Stimulated activated CD8-positive, alpha-beta memory T cell treated with anti-CD3 and anti-CD28 coated beads, Interleukin-15, amount 100 ng/mL, for 48 hours (primary cell): Measurements from ENCODE around the gene MAP3K5.
A peak's percentile ranks its signal among the peaks of the same experiment; 100 is the strongest.
"Not testable (repeated sequence)": the region's sequence is repeated elsewhere in the genome, so short reads cannot be mapped to it uniquely, and the experiment has no call there.

ENCODE experiments used
- DNase-seq, 2 donors: peaks; one replicate each; pipeline ENCODE4 v3.0.0-alpha.2; 2020; ENCODE audit warnings: low read depth in 2 of 2

Gene MAP3K5

GRCh38 chr6:136725124-136725523 is 67.2 kb downstream of the MAP3K5 start:
- no peak for DNase-seq

GRCh38 chr6:136723780-136724179 is 68.5 kb downstream of the MAP3K5 start:
- DNase-seq: peak; percentile 3 to 24

DNA sequence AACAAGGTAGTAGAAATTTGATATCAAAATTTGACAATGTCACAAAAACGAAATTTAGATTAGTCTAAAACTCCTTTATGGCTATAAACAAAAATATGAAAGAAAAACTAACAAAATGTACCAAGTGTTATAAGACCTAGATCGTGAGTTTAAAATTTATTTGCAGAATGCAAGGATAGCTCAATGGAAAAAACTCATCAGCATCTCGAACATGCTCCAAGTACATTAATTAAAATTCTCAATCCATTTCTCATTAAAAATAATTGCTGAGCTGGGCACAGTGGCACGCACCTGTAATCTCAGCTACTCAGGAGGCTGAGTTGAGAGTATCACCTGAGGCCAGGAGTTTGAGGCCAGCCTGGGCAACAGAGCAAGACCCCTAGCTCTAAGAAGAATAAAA is 70.8 kb downstream of the MAP3K5 start:
- no peak for DNase-seq

DNA sequence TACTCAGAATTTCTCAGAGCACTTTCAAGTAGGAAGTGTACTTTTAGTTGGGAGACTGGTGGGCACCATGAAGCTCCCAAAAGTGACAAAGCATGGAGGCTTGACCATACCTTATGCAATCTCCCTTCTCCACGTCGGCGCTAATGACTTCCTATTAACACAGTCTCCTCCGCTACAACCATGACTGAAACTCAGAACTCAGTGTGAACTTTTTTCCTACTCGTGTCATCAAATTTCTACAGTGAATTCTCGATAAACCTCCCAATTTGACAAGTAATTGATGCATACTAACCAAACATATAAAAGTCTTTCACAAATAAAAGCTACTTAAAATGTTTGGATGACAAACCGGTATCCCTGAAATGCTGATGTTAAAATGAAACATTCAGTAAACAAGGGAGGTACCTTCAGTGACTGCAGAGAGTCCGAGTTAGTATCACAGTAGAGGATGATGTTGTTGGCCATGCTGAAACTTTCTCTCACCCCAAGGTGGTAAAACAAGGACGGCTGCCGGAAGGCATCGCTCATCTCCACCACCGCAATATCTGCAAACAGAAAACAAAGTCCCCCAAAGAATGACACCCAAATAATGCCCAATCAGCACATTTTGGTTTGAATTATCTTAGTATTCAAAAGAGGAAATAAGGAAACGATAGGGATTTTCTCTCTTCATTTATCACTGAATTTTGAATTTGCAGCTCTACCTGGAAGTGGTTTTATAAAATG is 72.1 kb downstream of the MAP3K5 start:
- DNase-seq: no peak

- no peak for DNase-seq
Measured at GRCh38 chr6:136719280-136720044, 72.8 kb downstream of the MAP3K5 start.

DNA sequence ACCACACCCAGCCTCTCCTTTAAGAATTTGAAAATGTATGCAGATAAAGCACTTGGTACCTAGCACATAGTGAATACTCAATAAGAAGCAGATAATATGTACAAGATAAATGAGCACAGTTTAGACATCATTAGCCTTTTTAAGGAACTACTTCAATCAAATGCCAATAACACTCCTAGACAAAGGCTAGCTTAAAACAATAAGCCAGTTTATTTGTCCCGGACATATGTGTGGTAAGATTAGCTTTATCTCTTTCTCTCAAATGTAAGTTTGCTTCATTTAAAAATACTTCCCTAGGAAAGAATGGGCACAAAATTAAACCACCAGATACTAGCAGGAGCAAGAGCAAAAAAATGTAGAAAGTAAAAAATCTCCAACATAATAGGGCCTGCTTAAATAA is 73.8 kb downstream of the MAP3K5 start:
- DNase-seq: no peak

DNA sequence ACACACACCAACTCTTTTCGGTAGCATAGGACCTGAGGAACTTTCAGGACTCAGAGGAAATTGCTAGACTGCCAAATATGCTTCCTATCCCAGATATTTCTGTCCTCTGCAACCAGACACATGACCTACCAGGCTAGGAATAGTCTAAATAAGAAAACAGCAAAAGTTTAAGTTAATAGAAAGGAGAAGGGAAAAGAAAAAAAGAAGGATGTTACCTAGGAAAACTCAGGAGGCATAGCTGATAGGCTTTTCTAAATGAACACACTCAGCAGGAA is 74.6 kb downstream of the MAP3K5 start:
- no peak for DNase-seq

DNA sequence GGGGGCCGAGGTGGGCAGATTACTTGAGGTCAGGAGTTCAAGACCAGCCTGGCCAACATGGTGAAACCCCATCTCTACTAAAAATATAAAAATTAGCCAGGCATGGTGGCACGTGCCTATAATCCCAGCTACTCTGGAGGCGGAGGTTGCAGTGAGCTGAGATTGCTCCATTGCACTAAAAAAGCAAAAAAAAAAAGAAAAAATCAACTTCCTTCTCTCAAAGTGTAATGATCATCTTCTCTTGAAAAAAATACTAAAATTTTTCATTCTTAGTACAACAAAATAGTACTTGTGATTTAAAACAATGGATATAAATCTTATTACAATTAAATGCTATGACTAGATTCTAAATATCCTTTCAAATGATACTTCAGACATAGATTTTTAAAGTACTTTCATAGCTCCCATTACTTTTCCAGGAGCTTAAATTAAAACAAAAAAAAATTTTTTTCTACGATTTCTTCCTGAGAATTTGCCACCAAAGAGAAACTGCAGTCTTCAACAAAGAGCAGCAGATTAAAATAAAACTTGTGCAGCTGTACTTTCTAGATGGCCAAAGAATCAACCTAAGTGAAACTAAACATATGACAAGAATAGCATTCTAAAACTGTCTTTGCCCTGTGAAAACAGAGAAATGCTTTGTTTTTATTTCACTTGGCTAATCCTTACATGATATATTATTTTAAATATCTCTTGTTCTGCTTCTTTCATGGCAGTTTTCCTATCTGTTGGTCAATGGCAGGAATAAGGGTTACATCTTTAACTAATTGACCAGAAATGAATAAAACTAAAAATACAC is 75.2 kb downstream of the MAP3K5 start:
- DNase-seq: no peak

GRCh38 chr6:136712642-136713041 is 79.6 kb downstream of the MAP3K5 start:
- not testable (repeated sequence) for DNase-seq

- DNase-seq: no peak
Measured at GRCh38 chr6:136711644-136712043, 80.6 kb downstream of the MAP3K5 start.

GRCh38 chr6:136710877-136711552 is 81.3 kb downstream of the MAP3K5 start:
- DNase-seq: no peak

DNA sequence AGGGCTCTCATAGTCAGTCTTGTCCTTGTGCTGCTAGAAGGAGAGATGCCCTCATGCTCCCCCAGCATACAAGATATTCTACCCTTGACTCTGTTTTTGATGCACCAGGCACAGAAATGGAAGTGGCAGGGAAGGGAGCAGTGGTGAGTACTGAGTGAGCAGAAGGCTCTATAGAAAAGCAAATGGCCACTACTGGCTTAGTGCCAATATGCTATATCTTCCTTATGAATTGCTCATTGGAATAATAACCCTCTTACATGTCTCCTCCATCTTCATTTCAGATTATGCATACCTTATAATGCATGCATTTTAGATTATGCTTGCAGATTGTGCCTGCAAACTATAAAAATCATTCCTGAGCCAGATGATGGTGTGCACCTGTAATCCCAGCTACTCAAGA is 82.8 kb downstream of the MAP3K5 start:
- DNase-seq: no peak

DNA sequence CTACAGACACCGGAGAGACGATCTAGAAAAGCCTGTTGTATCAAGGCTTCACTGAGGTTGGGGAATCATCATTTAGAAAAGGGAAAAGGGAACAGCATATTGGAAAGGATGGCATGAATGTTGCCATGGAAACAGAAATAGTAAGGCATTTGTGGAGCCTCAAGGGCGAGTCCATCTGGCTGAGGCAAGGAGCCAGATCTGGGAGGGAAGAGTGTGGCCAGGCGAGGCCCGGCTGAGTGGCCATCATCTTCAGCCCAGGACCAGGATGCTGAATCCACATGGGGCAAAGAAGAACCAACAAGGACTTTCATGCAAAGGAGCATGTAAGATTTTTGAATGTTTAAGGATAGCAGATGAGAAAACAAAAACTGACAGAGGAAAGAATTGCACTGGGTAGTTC is 85.8 kb downstream of the MAP3K5 start:
- DNase-seq: no peak

- no peak for DNase-seq
Measured at GRCh38 chr6:136703331-136703865, 88.9 kb downstream of the MAP3K5 start.

DNA sequence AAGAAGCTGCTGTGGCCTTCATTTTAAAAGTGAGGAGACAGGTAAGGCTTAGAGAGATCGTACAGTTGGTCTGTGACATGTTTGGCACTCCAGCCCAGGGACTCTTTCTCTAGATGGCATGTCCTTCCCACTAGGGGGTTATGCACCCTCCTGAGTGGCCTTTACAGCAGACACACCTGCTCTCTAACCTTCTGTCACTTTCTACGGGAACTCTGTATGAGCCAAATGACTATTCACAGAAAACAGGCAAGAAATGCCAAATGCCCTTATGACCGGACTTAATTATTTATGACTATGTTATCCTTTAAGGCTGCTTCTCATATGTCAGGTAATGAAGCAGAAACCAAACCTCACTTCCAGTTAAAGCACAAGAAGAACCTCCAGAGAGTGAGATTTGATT is 91.2 kb downstream of the MAP3K5 start:
- DNase-seq: no peak

GRCh38 chr6:136699358-136699757 is 92.9 kb downstream of the MAP3K5 start:
- no peak for DNase-seq

DNA sequence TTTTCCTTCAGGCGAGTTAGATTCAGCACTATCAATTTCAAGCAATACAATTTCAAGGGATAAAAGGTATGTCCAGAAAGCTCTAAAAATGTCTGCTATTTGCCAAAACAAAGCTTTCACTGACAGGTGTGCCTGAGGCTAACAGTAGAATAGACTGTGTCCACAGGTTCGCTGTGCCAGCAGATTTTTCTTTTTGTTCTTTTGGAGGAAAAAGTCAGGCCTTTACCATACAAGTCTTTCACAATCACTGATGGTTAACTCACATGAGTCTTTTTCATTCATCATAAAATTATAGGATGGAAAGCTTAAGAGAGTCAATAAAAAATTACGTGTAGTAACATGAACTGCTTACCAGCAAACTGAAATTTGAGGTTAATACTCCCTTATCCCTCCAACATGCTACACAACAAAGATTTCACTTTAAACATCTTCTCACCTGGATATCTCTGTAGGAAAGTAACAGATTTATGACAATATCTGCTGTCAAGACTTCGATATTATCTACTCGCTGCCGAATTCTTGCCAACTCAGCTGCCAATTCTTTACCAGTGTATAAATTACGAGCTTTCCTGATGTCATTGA is 95.4 kb downstream of the MAP3K5 start:
- DNase-seq: no peak

DNA sequence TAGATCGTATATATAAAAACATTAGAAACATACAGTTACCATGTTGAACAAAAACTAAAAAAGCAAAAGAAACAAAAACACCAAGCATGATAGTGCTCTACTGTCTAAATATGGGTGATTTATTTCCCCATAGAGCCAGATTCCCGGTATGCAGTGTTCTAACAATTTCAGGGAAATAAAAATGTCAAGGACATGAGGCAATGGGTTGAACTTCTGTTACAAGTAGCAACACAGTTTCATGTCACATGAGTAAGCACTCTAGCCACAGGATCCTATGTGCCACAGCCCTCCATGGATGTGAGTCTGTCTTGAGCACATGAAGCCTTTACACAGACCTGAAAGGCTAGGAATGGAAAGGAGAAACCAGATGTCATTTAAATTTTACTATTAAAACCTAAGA is 96.0 kb downstream of the MAP3K5 start:
- DNase-seq: no peak

DNA sequence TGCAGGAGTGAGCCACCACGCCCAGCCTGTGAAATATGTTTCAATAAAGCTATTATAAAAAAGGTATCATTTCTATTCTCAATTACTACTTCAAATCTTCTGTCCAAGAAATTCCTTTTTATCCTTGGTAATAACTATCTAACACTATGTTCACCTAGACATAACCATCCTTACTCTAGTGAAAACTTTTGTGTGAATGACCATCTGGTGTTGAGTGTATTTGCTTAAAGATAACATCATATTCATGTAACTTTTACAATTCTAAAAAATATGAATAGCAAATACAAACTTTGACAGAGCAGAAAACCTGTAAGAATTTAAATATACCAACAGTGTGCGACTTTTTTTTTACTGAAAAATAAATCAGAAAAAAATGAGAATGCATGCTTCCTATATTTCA is 96.9 kb downstream of the MAP3K5 start:
- no peak for DNase-seq

DNA sequence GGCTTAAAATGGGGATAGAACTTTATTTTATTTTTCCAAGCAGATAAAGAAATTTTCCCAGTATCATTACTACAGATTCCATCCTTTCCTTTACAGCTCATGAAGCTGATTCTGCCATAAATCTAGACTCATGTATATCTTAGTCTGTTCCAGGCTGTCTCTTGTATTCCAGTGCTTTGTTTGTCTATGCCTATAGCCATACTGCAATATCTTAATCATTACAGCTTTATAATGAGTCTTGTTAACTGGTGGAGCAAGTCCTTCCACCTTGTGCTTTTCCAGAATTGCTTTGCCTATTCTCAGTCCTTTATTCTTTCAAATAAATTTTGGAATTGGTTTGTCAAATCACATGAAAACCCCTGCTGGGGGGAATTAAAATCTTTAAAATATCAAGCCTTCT is 99.2 kb downstream of the MAP3K5 start:
- DNase-seq: no peak

DNA sequence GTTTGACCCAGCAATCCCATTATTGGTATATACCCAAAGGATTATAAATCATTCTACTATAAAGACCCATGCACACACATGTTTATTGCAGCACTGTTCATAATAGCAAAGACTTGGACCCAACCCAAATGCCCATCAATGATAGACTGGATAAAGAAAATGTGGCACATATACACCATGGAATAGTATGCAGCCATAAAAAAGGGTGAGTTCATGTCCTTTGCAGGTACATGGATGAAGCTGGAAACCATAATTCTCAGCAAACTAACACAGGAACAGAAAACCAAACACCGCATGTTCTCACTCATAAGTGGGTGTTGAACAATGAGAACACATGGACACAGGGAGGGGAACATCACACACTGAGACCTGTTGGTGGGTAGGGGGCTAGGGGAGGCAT is 104.4 kb downstream of the MAP3K5 start:
- DNase-seq: not testable (repeated sequence)
